Limb (tissue), 2 donors: ENCODE data around the gene ARRDC5.
"Not testable (repeated sequence)": the region's sequence is repeated elsewhere in the genome, so short reads cannot be mapped to it uniquely, and the experiment has no call there.

Experiments used
- DNase-seq, 2 donors: peaks; one replicate each; pipeline ENCODE4 v3.0.0-alpha.2; 2016; ENCODE audit errors: extremely low spot score in 2 of 2

ARRDC5 gene

DNA sequence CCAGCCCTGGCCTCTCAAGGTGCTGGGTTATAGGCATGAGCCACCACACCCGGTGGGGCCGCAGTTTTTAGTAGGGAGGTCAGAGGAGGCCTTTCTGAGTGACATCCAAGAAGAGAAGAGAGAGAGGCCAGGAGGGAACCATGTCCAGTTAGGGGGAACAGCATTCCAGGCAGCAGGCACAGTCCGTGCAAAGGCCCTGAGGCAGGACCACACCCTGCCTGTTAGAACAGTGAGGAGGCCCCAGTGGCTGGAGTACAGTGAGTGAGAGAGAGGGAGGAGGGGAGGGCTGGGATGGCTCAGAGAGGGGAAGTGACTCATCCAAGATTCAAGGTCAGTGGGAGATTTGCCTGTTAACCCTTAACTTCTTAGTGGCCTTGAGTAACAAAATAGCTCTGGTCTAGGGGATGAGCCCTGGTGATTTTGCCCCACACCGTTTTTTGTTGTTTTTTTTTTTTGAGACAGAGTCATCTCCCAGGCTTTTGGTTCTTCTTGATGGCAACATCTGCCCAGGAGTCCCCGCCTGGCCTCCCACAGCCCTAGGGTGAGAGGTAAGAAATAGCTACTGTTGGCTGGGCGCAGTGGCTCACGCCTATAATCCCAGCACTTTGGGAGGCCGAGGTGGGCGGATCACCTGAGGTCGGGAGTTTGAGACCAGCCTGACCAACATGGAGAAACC is 32.5 kb downstream of the ARRDC5 start:
- no peak for DNase-seq

DNA sequence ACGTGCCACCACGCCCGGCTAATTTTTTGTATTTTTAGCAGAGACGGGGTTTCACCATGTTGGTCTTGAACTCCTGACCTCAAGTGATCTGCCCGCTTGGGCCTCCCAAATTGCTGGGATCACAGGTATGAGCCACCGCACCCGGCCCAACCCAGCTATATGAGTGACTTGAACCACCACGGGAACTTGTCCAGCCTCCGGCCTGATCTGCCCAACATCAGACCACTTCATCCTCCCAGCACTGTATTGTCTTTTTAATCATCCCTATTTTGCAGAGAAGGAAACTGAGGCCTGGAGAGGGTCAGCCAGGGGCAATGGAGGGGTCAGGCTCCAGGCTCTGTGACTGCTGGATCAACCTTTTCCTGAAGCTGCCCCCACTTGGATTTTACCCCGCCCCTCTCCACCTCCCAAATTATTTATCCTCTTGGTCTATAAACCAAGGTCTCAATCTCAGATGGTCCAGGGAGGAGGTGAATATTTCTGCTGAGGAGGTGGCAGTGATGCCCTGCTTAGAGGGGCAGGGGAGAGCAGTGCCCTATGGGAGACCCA is 34.3 kb downstream of the ARRDC5 start:
- no peak for DNase-seq

DNA sequence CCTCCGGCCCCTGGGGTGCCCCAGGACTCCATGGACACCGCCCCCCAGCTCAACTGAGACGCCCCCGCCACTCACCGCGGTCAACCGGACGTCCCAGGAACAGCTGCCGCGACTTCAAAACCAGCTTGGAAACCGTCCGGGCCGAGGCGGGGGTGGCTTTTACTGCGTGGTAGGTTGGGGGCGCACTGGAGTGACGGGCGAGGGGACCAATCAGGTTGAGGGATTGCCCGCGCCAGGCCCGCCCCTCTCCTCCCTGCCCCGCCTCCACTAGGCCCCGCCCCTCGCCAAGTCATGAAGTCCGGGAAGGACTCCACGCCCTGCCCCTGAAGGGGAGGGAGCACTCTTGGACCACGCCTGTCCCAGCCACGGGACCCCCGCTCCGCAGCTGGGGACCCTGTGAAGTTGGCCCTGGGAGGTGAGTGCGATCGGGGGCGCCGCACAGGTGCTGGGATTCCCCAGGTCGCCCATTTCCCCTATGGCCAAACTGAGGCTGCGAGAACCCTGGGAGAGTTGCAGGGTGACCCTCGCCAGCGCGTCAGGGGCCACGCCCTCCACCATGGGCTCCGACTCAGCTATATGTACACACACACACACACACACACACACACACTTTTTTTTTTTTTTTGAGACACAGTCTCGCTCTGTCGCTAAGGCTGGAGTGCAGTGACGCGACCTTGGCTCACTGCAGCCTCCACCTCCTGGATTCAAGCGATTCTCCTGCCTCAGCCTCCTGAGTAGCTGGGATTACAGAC is 35.0 kb downstream of the ARRDC5 start, which contains the start of gene PLIN3:
PLIN3 (minus strand) TSS at position 134 of the 752 bp plus-strand sequence. CDS start 6,273 bp downstream, outside the sequence.
- DNase-seq = peak; percentile 91 to 99

DNA sequence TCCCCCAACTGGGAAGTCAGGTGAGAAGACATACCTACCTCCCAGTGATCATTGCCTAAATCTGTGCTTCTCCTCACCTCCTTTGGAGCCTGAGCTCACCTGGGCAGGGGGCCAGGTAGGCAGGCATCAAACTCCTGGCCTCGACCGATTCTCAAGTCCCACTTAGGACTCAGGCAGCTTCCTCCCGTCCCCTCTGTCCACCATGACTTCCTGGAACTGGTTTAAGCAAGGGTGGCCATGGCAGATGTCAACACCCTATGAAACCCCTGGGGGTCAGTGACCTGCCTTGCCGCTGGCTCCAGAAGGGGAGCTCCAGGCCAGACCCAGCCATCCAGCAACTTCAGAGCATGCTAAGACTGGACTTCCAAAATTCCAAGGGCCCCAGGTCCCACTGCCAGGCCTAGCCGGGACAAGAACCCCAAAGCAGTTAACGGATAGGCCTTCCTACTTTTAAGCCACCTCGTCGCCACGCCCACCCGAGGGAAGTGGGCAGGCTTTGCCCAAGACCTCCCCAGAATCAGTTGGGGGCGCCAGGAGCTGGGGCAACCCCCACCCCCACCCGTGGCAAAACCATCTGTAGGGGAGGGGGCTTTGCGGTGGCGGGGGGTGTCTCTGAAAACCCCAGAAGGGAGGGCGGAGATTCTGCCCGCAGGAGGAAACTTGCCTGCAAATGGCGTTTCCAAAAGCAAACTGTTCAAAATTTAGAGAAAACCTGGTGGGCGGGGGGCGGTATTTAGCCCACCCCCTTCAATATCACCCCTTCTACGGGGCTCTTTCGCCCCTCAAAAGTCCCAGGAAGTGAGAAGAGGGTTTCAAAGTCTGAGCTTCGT is 35.9 kb downstream of the ARRDC5 start:
- peak; percentile 23 to 70 for DNase-seq

DNA sequence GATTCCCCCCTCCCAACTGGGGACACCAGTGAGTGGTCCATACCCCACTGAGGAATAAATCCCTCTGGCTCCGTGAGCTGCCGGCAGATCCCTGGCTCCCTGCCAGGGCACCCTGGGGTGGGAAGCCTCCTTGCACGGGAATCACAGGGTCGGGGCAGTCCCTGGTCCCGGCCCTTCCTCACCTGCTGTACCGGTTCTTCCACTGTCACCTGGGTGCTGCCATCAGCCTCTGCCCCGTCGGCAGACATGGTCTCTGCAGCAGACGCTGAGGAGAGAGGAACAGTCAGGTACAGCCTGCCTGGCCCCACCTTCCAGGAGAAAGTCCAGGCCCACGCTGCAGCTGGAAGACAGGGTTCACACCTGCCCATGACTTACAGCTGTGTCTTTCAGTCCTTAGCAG is 41.5 kb downstream of the ARRDC5 start:
- peak in 1 of 2 donors; percentile 36 for DNase-seq

DNA sequence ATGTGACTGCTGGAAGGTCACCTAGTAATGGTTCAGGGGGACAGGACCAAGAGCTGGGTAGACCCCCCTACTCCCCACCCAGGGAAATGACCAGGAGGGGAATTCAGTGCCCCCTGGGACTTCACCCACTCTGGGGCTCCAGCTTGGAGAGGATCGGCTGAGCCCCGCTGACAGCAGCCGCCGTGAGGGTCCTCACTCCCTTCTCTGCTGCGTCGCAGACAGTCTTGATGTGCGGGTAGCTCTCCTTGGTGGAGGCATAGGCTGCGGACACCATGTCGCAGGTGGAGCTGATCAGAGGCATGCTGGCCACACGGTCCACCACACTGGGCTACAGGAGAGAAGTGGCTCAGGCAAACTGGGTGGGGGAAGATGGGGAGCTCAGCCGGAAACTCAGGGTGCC is 43.0 kb downstream of the ARRDC5 start:
- DNase-seq = no peak

DNA sequence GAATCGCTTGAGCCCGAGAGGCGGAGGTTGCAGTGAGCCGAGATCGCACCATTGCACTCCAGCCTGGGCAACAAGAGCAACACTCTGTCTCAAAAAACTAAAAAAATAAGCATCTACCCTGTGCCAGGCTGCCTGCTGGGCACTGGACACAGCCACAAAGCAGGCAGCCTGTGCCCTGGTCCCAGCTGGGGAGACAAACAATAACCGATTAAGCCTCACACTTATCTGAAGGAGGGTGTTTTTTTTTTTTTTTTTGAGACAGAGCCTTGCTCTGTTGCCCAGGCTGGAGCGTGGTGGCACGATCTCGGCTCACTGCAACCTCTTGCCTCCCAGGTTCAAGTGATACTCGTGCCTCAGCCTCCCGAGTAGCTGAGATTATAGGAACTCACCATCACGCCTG is 46.2 kb downstream of the ARRDC5 start:
- not testable (repeated sequence) for DNase-seq

DNA sequence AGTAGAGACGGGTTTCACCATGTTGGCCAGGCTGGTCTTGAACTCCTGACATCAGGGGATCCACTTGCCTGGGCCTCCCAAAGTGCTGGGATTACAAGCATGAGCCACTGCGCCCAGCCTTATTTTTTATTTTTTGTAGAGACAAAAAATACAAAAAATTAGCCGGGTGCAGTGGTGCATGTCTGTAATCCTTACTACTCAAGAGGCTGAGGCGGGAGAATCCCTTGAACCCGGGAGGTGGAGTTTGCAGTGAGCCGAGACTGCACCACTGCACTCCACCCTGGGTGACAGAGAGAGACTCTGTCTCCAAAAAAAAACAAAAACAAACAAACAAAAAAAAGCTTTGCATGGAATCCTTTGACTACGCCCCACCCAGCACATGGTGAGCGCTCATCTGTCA is 49.2 kb downstream of the ARRDC5 start:
- DNase-seq = not testable (repeated sequence)

DNA sequence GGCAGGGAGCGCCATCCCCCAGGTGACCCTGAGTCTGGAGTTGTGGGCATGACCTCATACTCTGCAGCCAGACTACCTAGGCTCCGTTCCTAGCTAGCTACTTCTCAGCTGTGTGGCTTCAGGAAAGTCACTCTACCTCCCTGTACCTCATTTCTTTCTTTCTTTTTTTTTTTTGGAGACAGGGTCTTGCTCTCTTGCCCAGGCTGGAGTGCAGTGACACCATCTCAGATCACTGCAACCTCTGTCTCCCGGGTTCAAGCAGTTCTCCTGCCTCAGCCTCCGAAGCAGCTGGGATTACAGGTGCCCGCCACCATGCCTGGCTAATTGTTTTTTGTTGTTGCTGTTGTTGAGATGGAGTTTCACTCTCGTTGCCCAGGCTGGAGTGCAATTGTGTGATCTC is 50.2 kb downstream of the ARRDC5 start:
- no peak for DNase-seq

DNA sequence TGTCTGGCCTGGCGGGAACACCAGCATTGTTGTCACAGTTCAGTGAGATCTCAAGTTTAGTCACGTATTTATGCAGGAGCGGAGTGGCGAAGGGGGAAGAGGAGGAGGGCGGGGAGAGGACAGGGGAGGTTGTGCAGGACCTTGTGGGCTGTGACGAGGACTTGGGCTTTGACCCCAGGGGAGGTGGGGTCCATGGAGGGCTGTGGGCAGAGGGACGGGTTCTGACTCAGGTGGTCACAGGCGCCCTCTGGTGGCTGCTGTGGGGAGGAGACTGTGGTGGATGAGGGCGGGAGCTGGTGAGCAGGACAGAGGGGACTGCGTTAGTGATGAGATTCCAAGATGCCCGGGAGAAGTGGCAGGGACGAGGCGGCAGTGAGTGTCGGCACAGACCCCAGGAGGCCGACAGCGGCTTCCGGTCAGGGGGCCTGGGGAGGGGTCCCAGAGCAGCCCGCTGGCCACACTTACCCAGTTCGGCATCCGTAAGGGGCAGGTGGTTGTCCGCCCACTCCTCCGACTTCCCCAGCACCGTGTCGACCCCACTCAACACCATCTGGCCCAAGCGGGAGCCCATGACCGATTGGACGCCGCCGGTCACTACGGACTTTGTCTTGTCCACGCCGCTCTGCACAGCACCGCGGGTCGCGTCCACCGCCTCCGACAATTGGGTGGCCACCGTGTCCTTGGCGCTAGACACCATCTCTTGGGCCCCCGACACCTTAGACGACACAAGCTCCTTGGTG is 51.0 kb downstream of the ARRDC5 start:
- peak; percentile 15 to 80 for DNase-seq

DNA sequence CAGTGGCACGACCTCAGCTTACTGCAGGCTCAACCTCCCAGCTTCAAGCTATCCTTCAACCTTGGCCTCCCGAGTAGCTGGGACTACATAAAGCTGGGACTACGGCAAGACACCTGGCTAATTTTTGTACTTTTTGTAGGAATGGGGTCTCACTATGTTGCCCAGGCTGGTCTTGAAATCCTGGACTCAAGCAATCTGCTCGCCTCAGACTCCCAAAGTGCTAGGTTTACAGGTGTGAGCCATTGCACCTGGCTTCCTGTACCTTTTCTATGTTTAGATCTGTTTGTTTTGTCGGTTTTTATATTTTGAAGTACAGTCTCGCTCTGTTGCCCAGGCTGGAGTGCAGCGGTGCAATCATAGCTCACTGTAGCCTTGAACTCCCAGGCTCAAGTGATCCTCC is 53.7 kb downstream of the ARRDC5 start:
- DNase-seq = no peak

DNA sequence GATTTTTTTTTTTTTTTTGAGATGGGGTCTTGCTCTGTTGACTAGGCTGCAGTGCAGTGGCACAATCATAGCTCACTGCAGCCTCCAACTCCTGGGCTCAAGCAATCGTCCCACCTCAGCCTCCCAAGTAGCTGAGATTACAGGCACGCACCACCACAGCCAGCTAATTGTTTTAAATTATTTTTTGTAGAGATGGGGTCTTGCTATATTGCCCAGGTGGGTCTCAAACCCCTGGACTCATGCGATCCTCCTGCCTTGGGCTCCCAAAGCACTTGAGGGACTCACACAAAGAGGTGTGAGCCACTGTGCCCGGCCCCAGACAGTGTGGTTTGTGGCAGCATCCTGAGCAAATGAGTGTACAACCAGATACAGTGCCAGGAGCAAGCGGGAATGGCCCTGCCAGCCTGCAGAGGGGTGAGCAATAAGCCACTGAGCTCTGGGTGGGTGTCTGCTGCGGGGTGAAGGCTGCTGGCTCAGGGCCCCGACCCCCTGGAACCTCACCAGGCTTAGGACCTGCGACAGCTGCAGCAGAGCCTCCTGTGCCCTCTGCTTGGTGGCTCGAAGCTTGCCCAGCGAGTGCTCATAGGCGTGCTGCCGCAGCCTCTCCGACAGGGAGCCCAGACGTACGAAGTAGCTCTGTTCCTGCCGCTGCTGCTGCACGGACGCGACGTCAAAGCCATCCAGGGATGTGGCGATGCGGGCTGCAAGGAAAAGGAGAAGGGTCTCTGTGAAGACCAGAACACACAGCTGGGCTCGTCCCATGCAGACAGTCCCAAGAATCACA is 55.3 kb downstream of the ARRDC5 start:
- no peak for DNase-seq

DNA sequence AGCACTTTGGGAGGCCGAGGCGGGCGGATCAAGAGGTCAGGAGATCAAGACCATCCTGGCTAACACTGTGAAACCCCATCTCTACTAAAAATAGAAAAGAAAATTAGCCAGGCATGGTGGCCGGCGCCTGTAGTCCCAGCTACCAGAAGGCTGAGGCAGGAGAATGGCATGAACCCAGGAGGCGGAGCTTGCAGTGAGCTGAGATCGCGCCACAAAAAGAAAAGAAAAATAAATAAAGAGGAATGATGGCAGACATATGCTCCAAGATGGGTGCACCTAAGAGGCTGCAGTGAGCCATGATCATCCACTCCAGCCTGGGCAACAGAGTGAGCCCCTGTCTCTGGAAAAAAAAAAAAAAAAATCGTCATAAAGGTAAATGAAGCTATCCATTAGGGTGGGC is 56.7 kb downstream of the ARRDC5 start:
- DNase-seq = not testable (repeated sequence)

DNA sequence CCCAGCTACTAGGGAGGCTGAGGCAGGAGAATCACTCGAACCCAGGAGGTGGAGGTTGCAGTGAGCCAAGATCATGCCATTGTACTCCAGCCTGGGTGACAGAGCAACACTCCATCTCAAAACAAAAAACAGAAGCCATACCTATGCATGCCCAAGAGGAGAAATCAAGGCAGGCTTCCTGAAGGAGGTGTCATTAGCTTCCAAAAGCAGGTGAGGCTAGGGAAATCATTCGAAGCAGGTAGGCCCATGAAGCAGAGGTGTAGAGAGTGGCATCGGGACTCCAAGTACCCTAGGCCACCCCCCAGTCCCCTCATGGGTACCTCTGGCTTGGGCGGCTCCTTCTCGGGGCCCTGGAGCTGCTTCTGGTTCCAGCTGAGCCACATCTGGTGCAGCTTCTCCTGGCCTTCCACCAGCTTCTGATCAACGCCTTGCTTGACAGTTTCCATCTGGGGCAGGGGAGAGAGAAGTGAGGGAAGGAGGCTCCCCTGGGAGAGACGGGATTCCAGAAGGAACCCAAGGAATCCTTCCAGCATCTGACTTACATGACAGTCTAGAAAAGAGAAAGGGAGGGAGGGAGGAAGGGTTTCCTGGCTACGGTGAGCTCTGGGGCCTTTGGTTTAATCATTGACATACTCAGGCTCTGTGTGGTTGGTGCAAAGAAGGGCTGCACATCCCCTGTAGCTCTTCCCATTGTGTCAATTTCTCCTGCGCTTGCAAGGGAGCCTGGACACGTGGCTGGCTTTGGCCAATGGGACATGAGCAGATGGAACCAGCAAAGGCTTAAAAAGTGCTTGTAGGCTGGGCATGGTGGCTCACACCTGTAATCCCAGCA is 58.1 kb downstream of the ARRDC5 start:
- DNase-seq = no peak

DNA sequence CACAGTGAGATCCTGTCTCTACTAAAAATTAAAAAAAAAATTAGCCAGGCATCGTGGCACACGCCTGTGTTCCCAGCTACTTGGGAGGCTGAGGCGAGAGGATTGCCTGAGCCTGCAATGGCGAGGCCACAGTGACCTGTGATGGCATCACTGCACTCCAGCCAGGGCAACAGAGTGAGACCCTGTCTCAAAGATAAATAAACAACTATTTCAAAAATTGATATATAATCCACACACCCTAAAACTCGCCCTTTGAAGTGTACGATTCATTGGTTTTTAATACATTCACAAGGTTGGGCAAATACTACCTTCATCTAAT is 59.1 kb downstream of the ARRDC5 start:
- DNase-seq = no peak
